Lung (tissue), 12 donors: ENCODE data around the gene NBEA. TPM values are rescaled to one million over a fixed set of nuclear protein-coding genes. Genes with fewer than 3 reads are reported as not detected.

Experiments
- ATAC-seq: fragments of 200-7000 bp; cut with Tn5 transposase; one replicate; pipeline ENCODE4 v1.9.1; 2020; ENCODE audit warnings: moderate number of reproducible peaks; ENCODE audit not compliant: insufficient read depth, low FRiP score
- DNase-seq, 3 donors: peaks; one replicate each; pipeline ENCODE4 v3.0.0-alpha.2; 2013 to 2017
- H3K27ac ChIP-seq, 2 donors: one replicate each; pipeline ENCODE4 v1.5.1; 2013; ENCODE audit warnings: mild to moderate bottlenecking in 2 of 2, moderate library complexity in 2 of 2, control low read depth in 1 of 2, inconsistent platforms in 1 of 2, low read depth in 1 of 2, low read length in 1 of 2
- H3K27me3 ChIP-seq, 3 donors: one replicate each; pipeline ENCODE4 v1.5.1; 2013; ENCODE audit warnings: low read length in 2 of 3; ENCODE audit not compliant: control insufficient read depth in 3 of 3, insufficient read depth in 3 of 3
- H3K36me3 ChIP-seq, 4 donors: one replicate each; pipeline ENCODE4 v1.5.1; 2013; ENCODE audit warnings: low read length in 4 of 4, mild to moderate bottlenecking in 1 of 4, moderate library complexity in 1 of 4; ENCODE audit not compliant: control insufficient read depth in 4 of 4, insufficient read depth in 4 of 4
- H3K4me1 ChIP-seq, 5 donors: one replicate each; pipeline ENCODE4 v1.5.1; 2013; ENCODE audit warnings: low read length in 5 of 5, mild to moderate bottlenecking in 2 of 5, moderate library complexity in 1 of 5; ENCODE audit not compliant: control insufficient read depth in 5 of 5, insufficient read depth in 5 of 5
- H3K4me3 ChIP-seq: one replicate; pipeline ENCODE4 v1.5.1; 2013; ENCODE audit warnings: mild to moderate bottlenecking, control low read depth, moderate library complexity
- H3K9ac ChIP-seq, 2 donors: one replicate each; pipeline ENCODE4 v1.5.1; 2013; ENCODE audit warnings: low read length in 2 of 2, control low read depth in 1 of 2; ENCODE audit not compliant: insufficient read depth in 1 of 2
- H3K9me3 ChIP-seq, 4 donors: one replicate each; pipeline ENCODE4 v1.5.1; 2013; ENCODE audit warnings: low read length in 3 of 4, mild to moderate bottlenecking in 1 of 4, moderate library complexity in 1 of 4; ENCODE audit not compliant: control insufficient read depth in 4 of 4, insufficient read depth in 3 of 4
- WGBS, 2 donors: extraction: QIAGEN DNeasy Blood & Tissue Kit; methylation state at CpG; one replicate each; pipeline ENCODE4 v1.1.7; 2013; 5-methylcytosine and 5-hydroxymethylcytosine counted together
- polyA plus RNA-seq, 2 donors: library from polyadenylated mRNA; stranded (reverse); fragments of 200-250 nt; gene quantifications; one replicate each; pipeline ENCODE4 v1.2.1, GENCODE V29; 2013
- total RNA-seq, 2 donors: library from RNA; depleted of rRNA in 1 of 2; stranded (reverse); fragments of >200 nt in 1 of 2; gene quantifications; one replicate each; pipeline ENCODE4 v1.2.1, GENCODE V29; 2014 to 2021
- TF ChIP-seq, protein P1 (sequence below): IDR thresholded peaks from 2 replicates; pipeline ENCODE4 v1.5.1; 2012; ENCODE audit warnings: mild to moderate bottlenecking; ENCODE audit errors: control extremely low read depth, extremely low read depth
- donor health status: control.
- donor health status: control.
- donor health status: Bipolar disorder and iron deficiency.
- donor health status: healthy.
- donor health status: DM: yes; HTN: yes; CAD: no.

NBEA gene
- total and polyA plus RNA-seq, 4 donors, result 1.6 to 26.5 (median 5.3) TPM

DNA sequence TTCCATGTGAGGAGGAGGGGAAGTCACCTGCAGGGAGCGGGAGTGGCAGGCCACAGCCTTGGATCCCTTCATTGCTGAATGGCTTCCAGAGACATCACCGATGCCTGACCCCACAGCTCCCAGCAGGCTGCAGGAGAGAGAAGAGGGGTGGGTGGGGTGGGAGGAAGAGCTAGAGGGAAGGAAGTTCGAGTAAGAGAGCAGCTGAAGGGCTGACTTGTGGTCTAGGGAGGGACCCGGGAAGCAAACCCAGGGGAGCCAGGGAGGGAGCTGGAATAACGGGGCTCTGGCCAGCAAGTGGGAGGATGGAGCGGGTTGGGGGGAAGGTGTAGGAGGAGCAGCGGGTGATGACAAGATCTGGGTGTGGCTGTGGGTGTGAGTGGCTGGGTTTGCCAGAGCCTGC is 764.2 kb downstream of the NBEA start:
- TF ChIP-seq, protein P1, sequence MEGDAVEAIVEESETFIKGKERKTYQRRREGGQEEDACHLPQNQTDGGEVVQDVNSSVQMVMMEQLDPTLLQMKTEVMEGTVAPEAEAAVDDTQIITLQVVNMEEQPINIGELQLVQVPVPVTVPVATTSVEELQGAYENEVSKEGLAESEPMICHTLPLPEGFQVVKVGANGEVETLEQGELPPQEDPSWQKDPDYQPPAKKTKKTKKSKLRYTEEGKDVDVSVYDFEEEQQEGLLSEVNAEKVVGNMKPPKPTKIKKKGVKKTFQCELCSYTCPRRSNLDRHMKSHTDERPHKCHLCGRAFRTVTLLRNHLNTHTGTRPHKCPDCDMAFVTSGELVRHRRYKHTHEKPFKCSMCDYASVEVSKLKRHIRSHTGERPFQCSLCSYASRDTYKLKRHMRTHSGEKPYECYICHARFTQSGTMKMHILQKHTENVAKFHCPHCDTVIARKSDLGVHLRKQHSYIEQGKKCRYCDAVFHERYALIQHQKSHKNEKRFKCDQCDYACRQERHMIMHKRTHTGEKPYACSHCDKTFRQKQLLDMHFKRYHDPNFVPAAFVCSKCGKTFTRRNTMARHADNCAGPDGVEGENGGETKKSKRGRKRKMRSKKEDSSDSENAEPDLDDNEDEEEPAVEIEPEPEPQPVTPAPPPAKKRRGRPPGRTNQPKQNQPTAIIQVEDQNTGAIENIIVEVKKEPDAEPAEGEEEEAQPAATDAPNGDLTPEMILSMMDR, result no peak
- WGBS, 2 donors, result 77 to 83% methylated on average over 7 of the region's 7 CpGs
- Histone ChIP-seq H3K9me3 (peaks cover 0 to 3% (median 0%) of the 10 kb centered on the region in 4 donors), H3K9ac (no peak overlapping the region), H3K4me3 (no peak overlapping the region), H3K4me1 (no peaks in the 10 kb centered on the region), H3K27ac (no peak overlapping the region), H3K36me3 (no peaks in the 10 kb centered on the region), H3K27me3 (no peaks in the 10 kb centered on the region)
- DNase-seq, result no peak
- no peak for ATAC-seq

DNA sequence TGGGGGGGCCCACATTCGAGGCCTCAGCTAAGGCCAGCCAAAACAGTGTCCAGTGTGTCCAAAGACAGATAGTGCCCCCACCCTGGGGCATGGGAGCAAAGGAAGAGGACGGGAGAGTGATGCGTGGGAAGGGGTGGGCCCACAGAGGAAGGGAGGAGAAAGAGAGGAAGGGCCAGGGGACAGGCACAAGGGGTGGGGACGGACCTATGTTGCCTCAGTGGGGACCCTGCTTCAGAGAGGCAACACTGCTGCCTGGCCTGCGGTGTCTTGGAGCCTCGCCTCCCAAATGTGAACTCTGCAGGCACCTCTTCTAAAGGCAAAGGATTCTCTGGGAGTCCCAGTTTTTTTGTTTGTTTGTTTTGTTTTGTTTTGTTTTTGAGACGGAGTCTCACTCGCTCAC is 764.7 kb downstream of the NBEA start:
- H3K27ac ChIP-seq, result no peak overlapping the region
- H3K9me3 ChIP-seq, result peaks cover 0 to 3% (median 0%) of the 10 kb centered on the region in 4 donors
- ATAC-seq (no peak), DNase-seq (no peak)
- TF ChIP-seq, protein P1, result no peak
- no peak overlapping the region for H3K9ac ChIP-seq
- no peak overlapping the region for H3K4me3 ChIP-seq
- H3K36me3 ChIP-seq, result no peaks in the 10 kb centered on the region
- no peaks in the 10 kb centered on the region for H3K27me3 ChIP-seq
- 77 to 82% methylated on average over 8 of the region's 8 CpGs for WGBS, 2 donors
- no peaks in the 10 kb centered on the region for H3K4me1 ChIP-seq

DNA sequence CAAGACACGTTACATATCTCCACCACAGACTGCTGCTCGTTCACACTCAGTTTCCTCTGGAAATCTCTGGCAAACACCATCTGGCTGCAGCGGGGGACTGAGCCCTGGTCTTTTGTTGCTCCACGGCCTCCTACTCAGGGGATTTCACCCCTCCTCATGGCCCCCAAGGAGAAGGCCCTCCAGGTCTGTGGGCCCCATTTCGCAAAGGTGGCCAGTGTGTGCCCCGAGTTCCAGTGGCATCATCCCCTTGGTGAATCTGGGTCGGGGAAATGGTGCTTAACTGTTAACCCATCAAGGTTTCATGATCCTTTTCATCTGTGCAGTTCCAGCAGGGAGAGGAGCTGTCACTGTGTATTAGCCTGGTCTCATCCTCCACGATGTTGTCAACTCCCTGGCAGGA is 769.8 kb downstream of the NBEA start:
- 75 to 77% methylated on average over 8 of the region's 8 CpGs for WGBS, 2 donors
- no peaks in the 10 kb centered on the region for H3K27me3 ChIP-seq
- TF ChIP-seq, protein P1, result no peak

More for the DNA sequence above, 769.8 kb downstream of the NBEA start:
- Histone ChIP-seq H3K4me3 (no peak overlapping the region), H3K27ac (no peak overlapping the region), H3K9ac (no peak overlapping the region), H3K9me3 (peaks cover 0 to 3% (median 0%) of the 10 kb centered on the region in 4 donors), H3K36me3 (no peaks in the 10 kb centered on the region), H3K4me1 (peaks cover 0 to 35% (median 4%) of the 10 kb centered on the region in 5 donors)
- DNase-seq, result peak in 1 of 3 donors; percentile 65
- no peak for ATAC-seq
